NCI-H2196 (cell line): ENCODE results near the gene GDAP2.
"Not testable (repeated sequence)": the region's sequence is repeated elsewhere in the genome, so short reads cannot be mapped to it uniquely, and the experiment has no call there.

Source experiments
- DNase-seq: peaks from one replicate; lab custom pipeline; 2025; ENCODE audit not compliant: unreplicated experiment; lab: John Stamatoyannopoulos, UW

GDAP2 gene, protein sequence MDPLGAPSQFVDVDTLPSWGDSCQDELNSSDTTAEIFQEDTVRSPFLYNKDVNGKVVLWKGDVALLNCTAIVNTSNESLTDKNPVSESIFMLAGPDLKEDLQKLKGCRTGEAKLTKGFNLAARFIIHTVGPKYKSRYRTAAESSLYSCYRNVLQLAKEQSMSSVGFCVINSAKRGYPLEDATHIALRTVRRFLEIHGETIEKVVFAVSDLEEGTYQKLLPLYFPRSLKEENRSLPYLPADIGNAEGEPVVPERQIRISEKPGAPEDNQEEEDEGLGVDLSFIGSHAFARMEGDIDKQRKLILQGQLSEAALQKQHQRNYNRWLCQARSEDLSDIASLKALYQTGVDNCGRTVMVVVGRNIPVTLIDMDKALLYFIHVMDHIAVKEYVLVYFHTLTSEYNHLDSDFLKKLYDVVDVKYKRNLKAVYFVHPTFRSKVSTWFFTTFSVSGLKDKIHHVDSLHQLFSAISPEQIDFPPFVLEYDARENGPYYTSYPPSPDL

DNA sequence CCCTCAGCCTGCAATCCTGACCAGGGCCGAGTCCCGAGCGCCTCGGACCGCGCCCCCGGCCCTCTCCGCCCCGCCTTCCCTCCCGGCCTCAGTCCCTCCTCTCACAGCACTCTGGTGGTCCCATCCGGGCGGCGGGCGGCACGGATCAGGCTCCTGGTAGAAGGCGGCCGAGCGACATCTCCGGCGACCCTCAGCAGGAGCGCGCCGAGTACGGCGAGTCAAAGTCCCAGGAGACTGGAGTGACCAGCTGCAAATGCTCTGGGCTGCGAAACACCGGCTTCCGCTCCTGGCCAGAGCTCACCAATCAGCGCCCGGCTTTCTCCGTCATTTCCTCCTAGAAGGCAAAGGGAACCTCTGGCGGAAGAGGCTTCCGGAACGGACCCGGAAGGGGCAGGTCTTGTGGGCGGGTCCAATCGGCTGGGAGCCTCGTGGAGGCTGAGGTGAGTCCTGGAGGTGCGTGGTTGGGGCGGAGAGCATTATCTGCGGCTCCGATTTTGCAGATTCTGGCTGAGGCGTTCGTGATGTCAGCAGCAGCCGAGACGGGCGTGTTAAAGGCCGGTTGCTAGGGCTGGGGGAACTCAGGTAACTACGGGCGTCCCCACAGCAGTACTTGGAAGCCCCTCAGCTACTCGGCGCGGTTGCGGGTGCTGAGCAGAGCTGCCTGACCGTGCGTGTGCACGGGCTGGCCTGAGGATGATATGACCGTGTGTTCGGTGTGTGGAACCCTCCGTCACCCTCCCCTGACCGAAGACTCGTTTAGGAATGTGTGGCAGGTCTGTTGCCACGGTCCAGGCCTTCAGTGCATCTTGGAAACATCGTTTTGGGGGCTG lies at the start of gene GDAP2, which contains the start of gene WDR3:
Gene GDAP2 (minus strand): TSS at position 279 of the 830 bp plus-strand sequence. CDS start 9,264 bp downstream, outside the sequence.
Gene WDR3 (plus strand): TSS at position 397 of the 830 bp plus-strand sequence. CDS start 3,581 bp downstream, outside the sequence.
- DNase-seq: peak; percentile 98

DNA sequence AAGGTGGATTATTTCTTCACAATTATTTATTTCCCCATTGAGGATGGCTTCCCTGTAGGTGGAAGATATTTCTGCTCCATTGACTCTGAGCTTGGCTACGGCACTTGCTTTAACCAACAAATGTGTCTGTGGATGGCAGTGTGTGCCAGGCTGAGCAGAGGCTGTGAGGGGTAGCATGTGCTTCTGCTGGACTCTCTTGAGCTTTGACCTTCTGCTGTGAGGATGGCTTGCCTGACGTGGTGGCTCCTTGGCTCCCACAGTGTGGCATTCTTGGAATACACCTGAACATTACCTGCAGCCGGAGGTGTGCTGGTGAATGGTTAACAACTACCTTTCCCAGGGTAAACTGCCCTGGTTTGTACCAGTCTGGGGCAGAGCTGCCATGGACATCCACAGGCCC lies 47.0 kb upstream of the GDAP2 start:
- DNase-seq: no peak

DNA sequence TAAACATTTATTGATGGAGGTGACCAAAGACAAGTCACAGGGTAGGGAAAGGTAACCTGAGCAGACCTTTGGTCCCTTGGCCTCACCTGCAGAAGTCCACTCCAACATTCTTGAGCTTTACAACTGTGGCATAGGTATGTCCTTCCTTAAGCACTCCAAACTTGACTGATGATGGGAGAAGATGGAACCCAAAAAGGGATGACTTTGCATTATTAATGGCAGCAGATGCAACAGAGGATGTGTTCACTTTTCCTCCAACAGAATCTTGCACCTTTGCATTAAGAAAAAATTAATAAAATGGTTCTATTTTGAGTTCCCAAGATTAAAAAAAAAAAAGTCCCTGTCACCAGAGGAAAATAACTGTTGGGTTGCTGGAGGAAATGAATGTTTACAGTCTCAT lies 42.4 kb upstream of the GDAP2 start:
- no peak for DNase-seq

DNA sequence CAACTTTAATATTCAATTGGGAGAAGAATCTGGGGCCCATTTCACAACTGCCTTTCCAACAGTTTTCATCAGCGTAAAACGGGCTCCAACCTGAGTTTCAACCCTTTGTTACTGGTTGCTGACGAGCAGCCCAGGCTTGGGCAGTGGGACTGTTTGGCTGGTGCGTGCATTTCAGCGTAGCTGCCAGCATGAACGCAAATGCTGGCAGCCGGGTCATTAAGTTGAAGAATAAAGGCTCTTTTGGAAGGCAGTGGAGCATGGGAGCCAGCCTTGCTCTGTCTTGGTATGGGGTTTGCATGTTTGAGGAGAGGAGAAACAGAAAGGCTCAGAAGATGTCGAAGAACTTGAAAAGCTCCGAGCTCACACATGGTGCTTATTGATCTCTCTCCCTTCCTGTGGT lies 40.8 kb upstream of the GDAP2 start:
- DNase-seq: no peak

DNA sequence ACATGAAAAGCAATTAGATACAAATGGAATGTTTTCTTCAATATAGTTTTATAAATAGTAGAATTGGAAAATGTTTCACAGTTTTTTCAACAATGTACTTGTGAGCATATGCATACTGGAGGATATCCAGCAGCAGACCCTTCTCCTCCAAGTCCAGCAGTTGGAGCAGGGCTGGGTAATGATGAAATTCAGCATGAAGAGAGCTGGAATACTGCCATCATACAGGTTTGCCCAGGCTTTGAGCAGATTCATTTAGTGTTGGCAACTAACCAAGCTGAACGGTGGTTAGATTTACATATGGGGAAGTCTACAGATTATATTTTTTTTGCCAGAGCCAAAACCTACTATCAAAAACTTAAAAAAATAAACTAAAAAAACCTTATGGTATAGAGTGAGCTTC lies 38.5 kb upstream of the GDAP2 start:
- peak; percentile 40 for DNase-seq

DNA sequence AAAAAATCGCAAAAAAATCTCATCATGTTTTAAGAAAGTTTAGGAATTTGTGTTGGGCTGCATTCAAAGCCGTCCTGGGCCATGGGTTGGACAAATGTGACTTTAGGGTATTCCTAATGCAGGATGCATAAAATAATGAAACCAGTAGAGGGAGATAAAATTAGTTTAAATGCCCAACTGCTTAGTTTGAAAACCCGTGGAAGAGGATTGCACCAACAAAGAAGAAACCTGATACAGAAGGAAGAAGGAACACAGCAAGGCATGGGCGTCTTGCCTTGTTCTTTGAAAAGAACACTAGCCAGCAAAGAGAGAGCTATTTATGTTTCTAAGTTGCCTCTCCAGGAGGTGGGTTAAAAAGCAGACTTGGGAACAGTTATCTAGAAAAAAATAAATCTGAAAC lies 38.1 kb upstream of the GDAP2 start:
- DNase-seq: peak; percentile 19

DNA sequence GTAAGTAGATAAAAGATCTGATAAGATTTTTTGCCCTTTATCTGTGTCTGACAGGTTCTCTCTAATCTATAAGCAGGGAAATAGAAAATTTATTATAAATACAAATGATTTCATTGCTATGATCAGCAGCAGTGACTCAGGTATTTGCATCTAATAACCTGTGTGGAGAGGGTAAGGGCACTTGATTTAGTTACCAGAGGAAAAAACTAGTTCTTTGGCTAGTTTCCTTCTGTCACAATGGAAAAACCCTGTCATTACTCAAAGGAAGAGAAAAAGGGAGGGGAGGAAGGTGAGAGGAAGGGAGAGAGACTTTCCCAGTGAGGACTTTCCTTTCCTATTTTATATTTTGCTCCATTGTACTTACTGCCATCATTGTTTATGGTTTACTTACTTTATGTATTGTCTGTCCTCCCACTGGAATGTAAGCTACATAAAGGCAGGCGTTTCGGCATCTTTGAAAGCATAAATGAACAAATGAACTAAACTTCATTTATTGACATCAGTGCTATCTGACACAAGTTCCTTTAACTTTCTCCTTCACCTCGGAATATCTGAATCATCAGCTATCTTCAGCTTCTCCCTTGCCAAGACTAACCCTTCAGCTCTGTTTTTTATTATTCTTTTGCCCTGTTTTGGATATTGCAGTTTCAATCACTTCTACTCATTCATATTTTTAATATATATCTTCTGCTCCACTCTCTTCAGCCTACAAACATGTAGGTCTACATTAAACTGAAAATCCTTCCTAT lies 35.0 kb upstream of the GDAP2 start:
- DNase-seq: no peak

DNA sequence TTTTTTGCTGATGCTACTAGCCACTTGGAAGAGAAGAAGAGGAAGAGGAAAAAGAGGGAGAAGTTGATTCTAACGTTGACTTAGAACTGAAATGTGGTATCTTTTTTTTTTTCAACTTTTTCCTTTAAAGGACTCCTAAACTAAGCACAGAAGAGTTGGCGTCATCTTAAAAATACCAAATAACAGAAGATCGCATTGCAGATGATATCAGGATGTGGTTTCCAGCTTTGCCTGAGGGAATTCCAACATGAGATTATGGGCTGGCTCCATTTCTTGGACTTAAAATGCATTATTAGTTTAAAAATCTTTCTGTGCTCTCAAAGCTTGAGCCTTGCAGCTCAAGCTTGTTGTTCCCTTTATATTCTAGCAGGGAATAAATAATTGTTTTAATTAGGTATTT lies 29.9 kb upstream of the GDAP2 start:
- no peak for DNase-seq

DNA sequence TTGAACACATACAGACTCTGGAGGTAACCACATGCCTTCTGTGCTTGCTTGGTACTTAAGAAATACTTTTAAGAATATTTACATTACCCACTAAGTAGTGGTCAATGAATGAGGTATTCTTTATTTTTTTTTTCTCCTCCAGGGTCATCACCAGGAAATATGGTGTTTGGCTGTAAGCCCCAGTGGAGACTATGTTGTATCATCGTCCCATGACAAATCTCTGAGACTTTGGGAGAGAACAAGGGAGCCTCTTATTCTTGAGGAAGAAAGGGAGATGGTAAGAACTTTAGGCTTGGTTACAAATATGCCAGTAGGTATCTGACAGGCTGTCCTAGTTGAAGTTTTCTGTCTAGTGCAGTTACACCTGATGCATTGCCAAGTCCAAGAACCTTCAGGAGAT lies 23.0 kb upstream of the GDAP2 start:
- no peak for DNase-seq

DNA sequence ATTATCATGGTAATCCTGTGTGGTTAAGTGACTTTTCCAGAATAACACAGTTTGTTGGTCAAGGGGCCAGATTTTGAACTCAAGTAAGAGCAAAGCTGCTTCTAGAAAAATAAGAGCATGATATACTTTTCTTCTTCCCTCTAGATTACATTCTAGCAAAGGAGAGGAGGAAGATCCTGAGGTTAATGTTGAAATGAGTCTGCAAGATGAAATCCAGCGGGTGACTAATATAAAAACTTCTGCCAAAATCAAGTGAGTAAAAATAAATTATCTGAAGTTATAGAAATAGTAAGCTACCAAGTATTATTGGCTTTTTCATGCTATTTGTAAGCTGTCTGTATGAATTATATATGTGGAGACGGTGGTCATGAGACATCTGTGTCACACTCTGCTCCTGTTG lies 12.9 kb upstream of the GDAP2 start:
- no peak for DNase-seq

DNA sequence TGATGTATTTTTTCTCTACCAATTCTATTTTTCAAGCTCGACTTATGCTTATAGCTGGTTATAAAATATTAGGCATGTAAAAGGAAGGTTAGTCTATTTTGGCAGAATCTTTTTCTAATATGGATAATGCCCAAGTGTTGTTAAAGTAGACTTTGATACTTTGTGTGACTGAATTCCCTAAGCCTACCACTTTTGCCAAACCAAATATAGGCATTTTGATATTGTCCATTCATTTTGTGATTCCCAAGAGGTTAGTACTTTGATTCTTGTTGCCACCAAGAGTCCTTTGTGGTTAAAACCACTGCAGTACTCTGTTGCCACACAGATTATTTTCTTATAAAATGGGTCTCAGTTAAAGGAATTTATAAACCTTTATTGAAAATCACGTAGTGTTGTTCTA lies 4.3 kb upstream of the GDAP2 start:
- no peak for DNase-seq

DNA sequence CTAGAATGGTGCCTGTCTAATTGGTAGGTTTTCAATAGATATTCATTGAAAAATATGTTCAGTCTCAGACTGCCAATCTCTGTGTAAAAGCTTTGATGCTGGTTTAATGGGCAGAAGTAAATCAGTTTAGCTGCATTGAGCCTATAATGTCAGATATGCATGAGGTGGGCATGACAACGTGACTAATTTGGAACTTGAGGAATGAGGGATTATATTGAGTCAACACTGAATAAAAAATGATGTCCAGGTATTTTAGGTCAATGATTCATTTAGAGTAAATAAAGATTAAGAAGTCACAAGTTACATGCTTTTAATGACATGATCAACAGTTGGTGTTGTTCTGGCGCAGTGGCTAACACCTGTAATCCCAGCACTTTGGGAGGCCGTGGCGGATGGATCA lies 3.2 kb upstream of the GDAP2 start:
- DNase-seq: no peak

DNA sequence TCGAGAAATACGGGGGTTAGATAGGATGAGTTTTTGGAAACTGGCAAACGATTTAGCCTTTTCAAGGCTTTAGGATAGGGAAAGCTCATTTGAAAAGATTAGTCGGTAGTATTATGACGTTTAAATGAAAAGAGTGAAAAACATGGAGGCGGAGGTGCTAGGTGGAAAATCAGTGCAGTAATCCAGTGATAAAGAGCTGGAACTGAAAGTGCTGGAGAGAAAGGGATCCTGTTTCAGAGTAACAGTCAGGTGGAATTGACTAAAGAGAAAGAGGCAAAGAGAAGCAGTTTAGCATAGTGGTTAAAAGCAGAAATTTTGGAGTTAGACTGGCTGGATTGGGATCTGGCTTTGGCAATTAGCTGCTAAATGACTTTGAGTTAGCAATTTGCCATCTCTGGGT lies 1.1 kb upstream of the GDAP2 start:
- DNase-seq: no peak

DNA sequence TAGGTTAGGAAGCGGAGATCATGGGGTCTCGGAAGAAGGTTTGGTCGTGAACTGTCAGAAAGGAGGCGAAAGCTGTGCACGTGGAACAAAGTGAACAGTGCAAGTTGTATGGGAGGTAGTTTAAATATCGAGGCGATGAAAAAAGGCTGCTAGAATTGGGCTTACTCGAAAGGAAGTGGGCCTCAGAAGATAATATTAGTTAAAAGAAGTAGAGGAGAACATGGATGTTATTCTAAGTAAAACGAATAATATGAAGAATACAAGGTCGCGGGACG lies 689 bp upstream of the GDAP2 start:
- no peak for DNase-seq

DNA sequence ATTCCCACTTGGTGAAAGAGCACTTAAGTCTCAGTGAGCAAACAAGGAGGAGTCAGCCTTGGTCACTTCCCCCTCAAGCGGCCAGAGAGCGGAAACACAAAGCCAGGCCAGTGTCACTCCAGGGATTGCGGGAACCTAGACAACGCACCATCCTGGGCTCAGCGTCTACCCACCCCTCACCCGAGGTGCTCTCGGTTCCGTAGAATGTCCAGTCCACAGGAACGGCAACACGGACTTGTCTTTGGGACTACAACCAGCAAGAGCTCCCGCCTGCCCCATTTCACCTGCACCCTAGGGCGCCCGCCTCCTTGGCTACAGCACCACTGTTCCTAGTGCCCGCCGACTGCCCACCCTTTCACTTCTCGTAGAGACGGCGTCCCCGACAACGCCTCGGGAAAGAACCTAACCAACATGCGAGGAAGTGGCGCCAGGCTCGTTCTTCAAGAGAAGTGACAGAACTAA lies 509 bp downstream of the GDAP2 start:
- DNase-seq: peak; percentile 52

DNA sequence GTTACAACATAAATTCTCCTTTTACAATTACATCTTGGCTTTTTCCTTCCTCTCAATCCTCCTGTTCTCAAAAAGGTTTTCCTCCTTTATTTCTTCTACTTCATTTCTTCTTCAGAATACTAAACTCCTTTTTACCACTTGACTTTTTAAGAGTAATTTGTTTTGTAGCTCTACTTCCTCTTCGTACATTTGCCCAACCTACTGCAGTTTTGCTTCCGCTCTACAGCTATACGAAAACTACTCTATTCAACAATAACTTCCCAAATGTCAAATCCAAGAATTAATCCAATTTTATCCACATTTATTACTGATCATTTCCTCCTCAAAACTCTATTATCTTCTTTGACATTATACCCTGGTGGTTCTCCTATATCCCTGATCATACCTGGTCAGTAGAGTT lies 3.4 kb downstream of the GDAP2 start:
- DNase-seq: no peak

DNA sequence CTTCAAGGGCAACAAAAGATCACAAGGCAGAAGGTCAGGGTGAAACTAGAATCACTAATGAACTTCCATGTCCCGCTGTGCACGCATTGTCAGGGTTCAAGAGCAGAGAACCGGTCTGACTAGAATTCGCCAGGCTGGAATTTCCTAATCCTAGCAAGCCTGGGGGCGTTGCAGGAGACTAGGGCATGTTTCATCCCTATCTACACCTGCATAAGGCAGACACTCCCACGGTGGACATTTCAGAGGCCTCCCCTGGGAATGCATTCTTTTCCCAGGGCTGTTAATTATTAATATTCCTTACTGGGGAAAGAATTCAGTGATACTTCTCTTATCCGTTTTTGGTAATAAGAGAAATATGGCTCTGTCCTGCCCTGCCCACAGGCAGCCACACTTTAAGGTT lies 6.7 kb downstream of the GDAP2 start:
- not testable (repeated sequence) for DNase-seq

DNA sequence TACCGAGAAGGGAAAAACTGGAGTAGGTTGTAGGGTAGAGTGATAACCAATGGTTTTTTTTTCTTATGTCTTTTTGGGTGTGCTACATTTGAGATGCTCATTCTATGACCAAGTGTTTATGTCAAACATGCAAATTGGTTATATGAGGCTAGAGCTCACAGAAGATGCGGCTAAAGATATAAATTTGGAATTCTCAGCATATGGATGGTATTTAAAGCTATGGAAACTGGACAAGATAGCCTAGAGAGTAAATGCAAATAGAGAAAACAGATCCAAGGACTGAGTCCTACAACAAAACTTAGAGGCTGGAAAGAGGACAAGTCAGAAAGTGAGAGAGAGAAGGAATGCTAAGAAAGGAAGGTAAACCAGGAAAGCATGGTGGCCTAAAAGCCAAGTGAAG lies 7.4 kb downstream of the GDAP2 start:
- no peak for DNase-seq

DNA sequence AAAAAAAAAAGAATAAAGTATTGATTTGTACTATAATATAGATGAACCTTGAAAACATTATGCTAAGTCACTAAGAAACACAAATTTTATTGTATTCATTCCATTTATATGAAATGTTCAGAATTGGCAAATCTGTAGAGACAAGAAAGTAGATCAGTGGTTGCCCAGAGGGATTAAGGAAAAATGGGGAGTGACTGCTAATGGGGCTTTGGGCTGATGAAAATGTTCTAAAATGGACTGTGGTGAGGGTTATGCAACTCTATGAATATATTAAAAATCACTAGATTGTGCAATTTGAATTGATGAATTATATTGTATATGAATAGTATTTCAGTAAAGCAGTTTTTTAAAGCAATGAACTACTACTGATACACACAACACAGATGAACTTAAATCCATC lies 10.0 kb downstream of the GDAP2 start:
- DNase-seq: no peak

DNA sequence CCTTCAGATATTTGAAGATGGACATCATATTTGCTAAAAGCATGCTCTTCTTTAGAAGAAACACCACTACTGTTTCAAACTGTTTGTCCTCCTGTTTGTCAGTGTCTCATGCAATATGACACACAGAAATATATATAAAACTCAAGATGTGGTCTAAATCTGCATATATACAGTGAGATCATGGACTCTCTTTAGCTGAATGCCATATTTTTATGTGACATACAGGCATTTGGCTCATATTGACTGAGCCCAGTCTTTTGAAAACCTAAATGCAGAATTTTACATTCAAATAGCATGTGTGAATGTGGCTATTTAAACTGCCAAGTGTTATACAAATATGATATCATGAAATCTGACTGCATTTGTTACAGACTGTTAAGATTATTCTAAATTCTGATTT lies 18.4 kb downstream of the GDAP2 start:
- DNase-seq: no peak

DNA sequence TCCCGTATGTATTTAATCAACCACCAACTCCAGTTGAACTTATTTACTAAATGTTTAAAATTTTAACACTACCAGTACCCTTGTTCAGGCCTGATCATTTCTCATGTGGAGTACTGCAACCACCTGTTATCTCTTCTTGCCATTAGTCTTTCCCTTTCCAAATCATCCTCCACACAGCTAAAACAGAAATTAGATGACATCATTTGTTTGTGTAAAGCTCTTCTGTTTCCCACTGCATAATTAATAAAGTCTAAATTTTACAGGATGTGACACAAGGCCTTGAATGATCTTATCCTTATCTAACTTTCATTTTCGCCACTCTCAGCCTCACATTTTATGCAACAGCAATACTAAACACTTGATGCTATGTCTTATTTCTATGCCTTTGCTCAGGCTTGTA lies 24.4 kb downstream of the GDAP2 start:
- DNase-seq: no peak
